H9 (cell line): ENCODE results near the gene GIGYF1. TPM values are rescaled to one million over a fixed set of nuclear protein-coding genes. Genes with fewer than 3 reads are reported as not detected.

Experiments used
- DNase-seq: peaks from one replicate; pipeline ENCODE4 v3.0.0-alpha.2; 2017
- H2AFZ ChIP-seq: one replicate; pipeline ENCODE4 v1.6.1; 2013; ENCODE audit warnings: mild to moderate bottlenecking, low read length, control low read depth, moderate library complexity
- H2AK5ac ChIP-seq: 2 replicates; pipeline ENCODE4 v1.6.1; 2013; ENCODE audit warnings: low read length, control low read depth, mixed read lengths; ENCODE audit not compliant: insufficient read length
- H2BK120ac ChIP-seq: one replicate; pipeline ENCODE4 v1.6.1; 2013; ENCODE audit warnings: low read depth, mild to moderate bottlenecking, low read length, control low read depth, inconsistent platforms; ENCODE audit not compliant: poor library complexity, severe bottlenecking
- H2BK12ac ChIP-seq: 2 replicates; pipeline ENCODE4 v1.6.1; 2013; ENCODE audit warnings: low read length, control low read depth, mixed read lengths, low read depth; ENCODE audit not compliant: insufficient read length
- H2BK15ac ChIP-seq: 2 replicates; pipeline ENCODE4 v1.6.1; 2013; ENCODE audit warnings: low read depth, low read length, control low read depth
- H2BK20ac ChIP-seq: one replicate; pipeline ENCODE4 v1.6.1; 2013; ENCODE audit warnings: low read depth, mild to moderate bottlenecking, low read length, control low read depth, inconsistent platforms; ENCODE audit not compliant: poor library complexity, severe bottlenecking
- H2BK5ac ChIP-seq: 2 replicates; pipeline ENCODE4 v1.6.1; 2013; ENCODE audit warnings: low read length, control low read depth, mixed read lengths; ENCODE audit not compliant: insufficient read length
- H3K14ac ChIP-seq: 2 replicates; pipeline ENCODE4 v1.6.1; 2013; ENCODE audit warnings: low read length, control low read depth; ENCODE audit not compliant: insufficient read depth
- H3K18ac ChIP-seq: 2 replicates; pipeline ENCODE4 v1.6.1; 2013; ENCODE audit warnings: low read depth, mild to moderate bottlenecking, mixed read lengths, low read length, control low read depth; ENCODE audit not compliant: insufficient read length
- H3K23ac ChIP-seq: 2 replicates; pipeline ENCODE4 v1.6.1; 2013; ENCODE audit warnings: low read length, control low read depth, mixed read lengths, low read depth; ENCODE audit not compliant: insufficient read length
- H3K23me2 ChIP-seq: 2 replicates; pipeline ENCODE4 v1.6.1; 2013; ENCODE audit warnings: low read depth, mild to moderate bottlenecking, mixed read lengths, low read length, control low read depth; ENCODE audit not compliant: insufficient read length, poor library complexity, severe bottlenecking
- H3K27ac ChIP-seq: 2 replicates; pipeline ENCODE4 v1.5.1; 2013; ENCODE audit warnings: low read length, control low read depth, mixed read lengths, low read depth; ENCODE audit not compliant: insufficient read length
- H3K27me3 ChIP-seq: 2 replicates; pipeline ENCODE4 v1.6.1; 2013; ENCODE audit warnings: low read length, control low read depth, inconsistent platforms; ENCODE audit not compliant: insufficient read depth
- H3K4ac ChIP-seq: 2 replicates; pipeline ENCODE4 v1.6.1; 2013; ENCODE audit warnings: low read depth, mild to moderate bottlenecking, control low read depth, inconsistent platforms, low read length, moderate library complexity
- H3K4me1 ChIP-seq: 2 replicates; pipeline ENCODE4 v1.6.1; 2013; ENCODE audit warnings: low read length, control low read depth, inconsistent platforms; ENCODE audit not compliant: insufficient read depth
- H3K4me2 ChIP-seq: 2 replicates; pipeline ENCODE4 v1.6.1; 2013; ENCODE audit warnings: low read length, control low read depth, mixed read lengths; ENCODE audit not compliant: insufficient read length, insufficient read depth
- H3K56ac ChIP-seq: 2 replicates; pipeline ENCODE4 v1.6.1; 2013; ENCODE audit warnings: low read depth, mild to moderate bottlenecking, mixed read lengths, low read length, control low read depth; ENCODE audit not compliant: insufficient read length
- H3K79me1 ChIP-seq: 2 replicates; pipeline ENCODE4 v1.6.1; 2013; ENCODE audit warnings: low read depth, mild to moderate bottlenecking, moderate library complexity, low read length, control low read depth, inconsistent platforms; ENCODE audit not compliant: insufficient read depth, poor library complexity, severe bottlenecking
- H3K79me2 ChIP-seq: 2 replicates; pipeline ENCODE4 v1.6.1; 2013; ENCODE audit warnings: low read length, control low read depth, inconsistent platforms; ENCODE audit not compliant: insufficient read depth
- H3K9ac ChIP-seq: 2 replicates; pipeline ENCODE4 v1.6.1; 2013; ENCODE audit warnings: low read length, control low read depth, mixed read lengths; ENCODE audit not compliant: insufficient read length; ENCODE audit errors: extremely low read depth
- H3K9me3 ChIP-seq: one replicate; pipeline ENCODE4 v1.6.1; 2013; ENCODE audit warnings: low read depth, low read length, inconsistent platforms; ENCODE audit not compliant: control insufficient read depth
- H3T11ph ChIP-seq: one replicate; pipeline ENCODE4 v1.6.1; 2013; ENCODE audit warnings: mild to moderate bottlenecking, low read length, control low read depth, inconsistent platforms
- H4K20me1 ChIP-seq: one replicate; pipeline ENCODE4 v1.6.1; 2013; ENCODE audit not compliant: control insufficient read depth, insufficient read length, insufficient read depth
- H4K5ac ChIP-seq: 2 replicates; pipeline ENCODE4 v1.6.1; 2013; ENCODE audit warnings: low read depth, mild to moderate bottlenecking, mixed read lengths, low read length, control low read depth; ENCODE audit not compliant: insufficient read length
- H4K8ac ChIP-seq: replicated peaks from 2 replicates; pipeline ENCODE4 v1.6.1; 2013; ENCODE audit warnings: low read length, control low read depth, mixed read lengths, low read depth; ENCODE audit not compliant: insufficient read length
- H4K91ac ChIP-seq: 2 replicates; pipeline ENCODE4 v1.6.1; 2013; ENCODE audit warnings: low read depth, mild to moderate bottlenecking, moderate library complexity, mixed read lengths, low read length, control low read depth; ENCODE audit not compliant: insufficient read length
- H3K27ac Mint-ChIP-seq, 3 experiments: 2 replicates in 2 of 3; 3 replicates in 1 of 3; pipeline ENCODE4 v1.8.0; 2020 to 2021; ENCODE audit warnings: mixed read lengths in 3 of 3, mild to moderate bottlenecking in 1 of 3, moderate library complexity in 1 of 3
- H3K27me3 Mint-ChIP-seq: 2 replicates; pipeline ENCODE4 v1.8.0; 2021; ENCODE audit warnings: low read depth, mild to moderate bottlenecking, moderate library complexity, mixed read lengths
- H3K36me3 Mint-ChIP-seq, 3 experiments: 2 replicates in 2 of 3; 3 replicates in 1 of 3; pipeline ENCODE4 v1.8.0; 2020 to 2021; ENCODE audit warnings: low read depth in 3 of 3, mixed read lengths in 3 of 3; ENCODE audit not compliant: insufficient read depth in 1 of 3
- H3K4me1 Mint-ChIP-seq, 2 experiments: 2 replicates each; pipeline ENCODE4 v1.8.0; 2020; ENCODE audit warnings: mixed read lengths in 2 of 2
- H3K4me3 Mint-ChIP-seq, 2 experiments: 2 replicates in 1 of 2; 3 replicates in 1 of 2; pipeline ENCODE4 v1.8.0; 2020 to 2021; ENCODE audit warnings: mild to moderate bottlenecking in 2 of 2, mixed read lengths in 2 of 2, moderate library complexity in 1 of 2
- H3K9me3 Mint-ChIP-seq, 2 experiments: 2 replicates in 1 of 2; 3 replicates in 1 of 2; pipeline ENCODE4 v1.8.0; 2020; ENCODE audit warnings: mild to moderate bottlenecking in 2 of 2, mixed read lengths in 2 of 2, moderate library complexity in 1 of 2
- WGBS: extraction: QIAGEN DNeasy Blood & Tissue Kit; methylation state at CpG from one replicate; pipeline ENCODE4 v1.1.7; 2013; ENCODE audit warnings: missing lambda C conversion rate, low lambda C conversion rate, mixed read lengths; ENCODE audit not compliant: insufficient read length; ENCODE audit errors: extremely low coverage; 5-methylcytosine and 5-hydroxymethylcytosine counted together
- total RNA-seq: library from RNA; stranded (reverse); gene quantifications from 2 replicates; pipeline ENCODE4 v1.2.1, GENCODE V29; 2021
- TF ChIP-seq, protein P1 (sequence below): fragments of 200-600 bp; sonication (generic); conservative IDR thresholded peaks from 3 replicates; pipeline ENCODE4 v1.8.0; 2021; ENCODE audit warnings: antibody characterized with exemption, mild to moderate bottlenecking

GIGYF1 gene
- total RNA-seq, 1 experiment from 2014 or later = 104 TPM

- Histone ChIP-seq H3K4ac (no peak overlapping the region), H2BK120ac (no peak overlapping the region), H3K23me2 (no peaks in the 10 kb centered on the region), H2BK5ac (no peak overlapping the region), H2BK12ac (no peak overlapping the region), H4K20me1 (no peaks in the 10 kb centered on the region), H3T11ph (no peak overlapping the region), H3K18ac (no peak overlapping the region), H3K79me2 (no peaks in the 10 kb centered on the region), H3K14ac (no peak overlapping the region), H3K27me3 (no peaks in the 10 kb centered on the region; the same call in 1 of the 2 replicates), H3K9ac (no peak overlapping the region), H4K8ac (no peak overlapping the region), H3K56ac (no peak overlapping the region), H2BK15ac (no peak overlapping the region), H3K27ac (no peak overlapping the region), H3K4me2 (no peak overlapping the region), H2AK5ac (no peak overlapping the region), H4K5ac (no peak overlapping the region), H4K91ac (no peak overlapping the region), H3K79me1 (no peaks in the 10 kb centered on the region), H2AFZ (no peak overlapping the region), H3K23ac (no peak overlapping the region), H3K4me1 (no peaks in the 10 kb centered on the region), H3K9me3 (no peaks in the 10 kb centered on the region), H2BK20ac (no peak overlapping the region)
- WGBS = no CpG with 5 or more reads among the region's 8 CpGs
- Mint-ChIP-seq H3K27me3 (peaks cover 34% of the 10 kb centered on the region), H3K4me3 (no peak overlapping the region; a peak in 1 of 5 replicates), H3K9me3 (peaks cover 9 to 16% of the 10 kb centered on the region in 2 experiments), H3K27ac (no peak overlapping the region; a peak in 1 of 7 replicates), H3K4me1 (peaks cover 2 to 5% of the 10 kb centered on the region in 2 experiments; a peak in 3 of 4 replicates), H3K36me3 (no peaks in the 10 kb centered on the region; a peak in 2 of 7 replicates)
- TF ChIP-seq, protein P1, sequence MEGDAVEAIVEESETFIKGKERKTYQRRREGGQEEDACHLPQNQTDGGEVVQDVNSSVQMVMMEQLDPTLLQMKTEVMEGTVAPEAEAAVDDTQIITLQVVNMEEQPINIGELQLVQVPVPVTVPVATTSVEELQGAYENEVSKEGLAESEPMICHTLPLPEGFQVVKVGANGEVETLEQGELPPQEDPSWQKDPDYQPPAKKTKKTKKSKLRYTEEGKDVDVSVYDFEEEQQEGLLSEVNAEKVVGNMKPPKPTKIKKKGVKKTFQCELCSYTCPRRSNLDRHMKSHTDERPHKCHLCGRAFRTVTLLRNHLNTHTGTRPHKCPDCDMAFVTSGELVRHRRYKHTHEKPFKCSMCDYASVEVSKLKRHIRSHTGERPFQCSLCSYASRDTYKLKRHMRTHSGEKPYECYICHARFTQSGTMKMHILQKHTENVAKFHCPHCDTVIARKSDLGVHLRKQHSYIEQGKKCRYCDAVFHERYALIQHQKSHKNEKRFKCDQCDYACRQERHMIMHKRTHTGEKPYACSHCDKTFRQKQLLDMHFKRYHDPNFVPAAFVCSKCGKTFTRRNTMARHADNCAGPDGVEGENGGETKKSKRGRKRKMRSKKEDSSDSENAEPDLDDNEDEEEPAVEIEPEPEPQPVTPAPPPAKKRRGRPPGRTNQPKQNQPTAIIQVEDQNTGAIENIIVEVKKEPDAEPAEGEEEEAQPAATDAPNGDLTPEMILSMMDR = no peak
- DNase-seq = no peak
Measured at GRCh38 chr7:100714725-100715124, 20.7 kb upstream of the GIGYF1 start.
